Body of pancreas (tissue), 4 donors: ENCODE measurements around the gene TEX50.
"Not testable (repeated sequence)": the region's sequence is repeated elsewhere in the genome, so short reads cannot be mapped to it uniquely, and the experiment has no call there.

Experiments
- CTCF ChIP-seq, 7 experiments: fragments of 450-650 bp in 4 of 7; fragments of 200-600 bp in 3 of 7; sonication (generic) in 3 of 7; IDR thresholded peaks; one replicate each; pipeline ENCODE4 v1.5.1; 2016 to 2019; ENCODE audit warnings: antibody characterized with exemption in 7 of 7
- POLR2A ChIP-seq, 3 donors: fragments of 450-650 bp; IDR thresholded peaks; one replicate each; pipeline ENCODE4 v1.6.1; 2016; ENCODE audit warnings: antibody characterized with exemption in 3 of 3, mild to moderate bottlenecking in 2 of 3

GRCh38 chr1:173591138-173591537 is 44.0 kb upstream of the TEX50 start:
- not testable (repeated sequence) for TF ChIP-seq CTCF, POLR2A (IDR thresholded peaks at IDR 0.05)
